DLD1 (cell line): ENCODE measurements around the gene E4F1.

Source experiments
- in situ Hi-C: cut with HindIII; loops from 2 replicates; pipeline ENCODE4 v1.10.0; 2017; ENCODE audit warnings: low sequenced_read_pairs

E4F1 gene

DNA sequence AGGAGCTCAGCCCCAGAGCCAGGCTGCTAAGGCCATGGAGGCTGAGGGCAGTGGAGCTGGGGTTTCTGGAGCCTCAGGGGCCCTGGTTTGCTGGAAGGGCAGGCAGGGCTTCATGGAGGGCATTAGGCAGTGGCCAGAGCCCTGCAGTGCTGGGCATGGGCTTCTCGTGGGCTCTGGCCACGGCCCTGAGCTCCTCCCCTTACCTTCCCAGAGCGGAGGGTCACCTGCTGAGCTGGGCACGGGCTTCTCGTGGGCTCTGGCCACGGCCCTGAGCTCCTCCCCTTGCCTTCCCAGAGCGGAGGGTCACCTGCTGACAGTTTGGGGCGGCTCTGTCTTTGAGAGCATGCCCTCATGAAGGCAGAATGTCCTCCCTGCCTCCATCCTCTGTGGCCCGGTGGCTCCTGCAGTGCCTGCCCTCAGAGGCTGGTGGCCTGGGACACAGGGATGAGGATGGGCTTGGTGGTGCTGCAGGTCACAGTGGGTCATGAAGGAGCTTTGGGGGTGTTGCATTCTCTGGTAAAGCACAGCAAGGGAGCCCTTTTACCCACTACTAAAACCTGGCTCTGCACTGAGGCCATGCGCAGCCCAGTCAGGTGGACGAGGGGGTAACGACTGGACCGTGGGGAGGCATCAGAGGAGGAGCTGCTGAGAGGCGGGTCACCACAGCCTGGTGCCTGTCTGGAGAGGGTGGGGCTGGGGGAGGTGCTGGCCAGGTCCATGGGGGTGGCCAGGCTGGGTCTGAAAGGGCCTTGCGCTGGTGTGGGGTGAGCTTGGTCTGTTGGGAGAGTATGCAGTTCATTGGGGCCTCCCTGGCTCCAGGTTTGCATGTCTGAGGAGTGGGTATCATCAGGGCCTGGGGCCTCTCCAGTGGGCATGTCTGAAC is 47.4 kb downstream of the E4F1 start:
- in situ Hi-C loops: no loop called here

DNA sequence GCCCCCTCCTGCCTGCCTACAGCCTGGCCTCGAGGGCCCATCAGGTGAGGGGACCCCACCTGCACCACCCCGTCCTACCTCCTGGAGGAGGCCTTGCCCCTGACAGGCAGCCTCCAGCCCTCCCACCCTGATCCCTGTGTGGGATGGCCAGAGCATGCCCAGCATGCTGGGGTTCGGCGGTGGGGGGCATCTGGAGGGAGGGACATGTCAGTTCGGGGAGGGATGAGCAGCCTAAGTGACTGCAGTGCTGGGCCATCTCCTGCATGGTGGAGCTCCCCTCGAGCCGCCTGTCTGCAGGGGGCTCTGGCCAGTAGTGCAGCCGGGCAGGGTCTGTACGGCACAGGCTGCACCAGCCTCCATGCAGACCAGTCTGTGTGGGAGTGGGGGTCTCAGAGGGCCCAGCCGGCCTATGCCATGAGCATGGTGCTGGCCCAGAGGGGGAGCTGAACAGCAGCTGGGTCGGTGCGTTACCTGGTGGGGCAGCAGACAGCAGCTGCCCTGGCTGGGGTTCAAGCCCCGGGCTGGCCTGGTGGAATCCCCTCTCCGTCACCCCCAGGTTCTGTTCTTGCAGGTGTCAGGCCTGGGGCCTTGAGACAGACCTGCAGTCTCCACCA is 48.6 kb downstream of the E4F1 start:
- in situ Hi-C loops: no loop called here

DNA sequence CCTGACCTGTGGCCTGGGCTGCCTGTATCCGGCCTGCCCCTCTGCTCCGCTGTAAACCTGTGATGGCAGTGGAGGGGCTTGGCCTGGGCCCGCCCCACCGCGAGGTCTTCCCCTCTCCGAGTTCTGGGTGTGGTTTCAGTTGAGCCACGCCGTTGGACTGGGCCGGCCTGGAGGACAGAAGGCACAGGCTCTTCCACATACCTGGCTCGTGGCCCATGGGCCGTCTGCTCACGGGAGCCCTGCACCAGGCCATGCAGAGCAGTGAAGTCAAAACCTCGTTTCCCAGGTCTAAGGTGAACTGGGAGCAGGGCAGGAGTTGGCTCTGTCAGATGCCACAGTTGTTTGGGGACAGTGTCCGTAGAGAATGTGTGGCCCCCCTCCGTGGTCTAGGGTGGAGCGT is 50.1 kb downstream of the E4F1 start:
- in situ Hi-C loops: no loop called here

DNA sequence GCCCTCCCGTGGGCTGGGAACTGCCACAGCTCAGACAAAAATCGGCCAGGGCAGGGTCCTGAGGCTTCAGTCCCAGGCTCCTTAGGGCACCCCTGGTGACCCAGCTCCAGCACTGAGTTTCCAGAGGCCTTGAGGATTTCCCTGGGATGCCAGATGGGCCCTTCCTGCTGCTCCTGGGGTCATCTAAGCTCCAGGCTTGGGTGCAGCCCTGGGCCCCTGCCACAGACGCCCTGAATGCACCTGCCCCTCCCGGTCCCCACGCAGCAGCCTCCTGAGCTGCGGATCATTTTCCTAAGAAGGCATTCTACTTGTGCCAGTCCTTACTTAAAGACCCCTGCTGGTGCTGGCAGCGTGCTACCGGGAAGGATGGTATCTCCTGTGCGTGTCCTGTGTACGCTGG is 50.5 kb downstream of the E4F1 start:
- in situ Hi-C loops: no loop called here

DNA sequence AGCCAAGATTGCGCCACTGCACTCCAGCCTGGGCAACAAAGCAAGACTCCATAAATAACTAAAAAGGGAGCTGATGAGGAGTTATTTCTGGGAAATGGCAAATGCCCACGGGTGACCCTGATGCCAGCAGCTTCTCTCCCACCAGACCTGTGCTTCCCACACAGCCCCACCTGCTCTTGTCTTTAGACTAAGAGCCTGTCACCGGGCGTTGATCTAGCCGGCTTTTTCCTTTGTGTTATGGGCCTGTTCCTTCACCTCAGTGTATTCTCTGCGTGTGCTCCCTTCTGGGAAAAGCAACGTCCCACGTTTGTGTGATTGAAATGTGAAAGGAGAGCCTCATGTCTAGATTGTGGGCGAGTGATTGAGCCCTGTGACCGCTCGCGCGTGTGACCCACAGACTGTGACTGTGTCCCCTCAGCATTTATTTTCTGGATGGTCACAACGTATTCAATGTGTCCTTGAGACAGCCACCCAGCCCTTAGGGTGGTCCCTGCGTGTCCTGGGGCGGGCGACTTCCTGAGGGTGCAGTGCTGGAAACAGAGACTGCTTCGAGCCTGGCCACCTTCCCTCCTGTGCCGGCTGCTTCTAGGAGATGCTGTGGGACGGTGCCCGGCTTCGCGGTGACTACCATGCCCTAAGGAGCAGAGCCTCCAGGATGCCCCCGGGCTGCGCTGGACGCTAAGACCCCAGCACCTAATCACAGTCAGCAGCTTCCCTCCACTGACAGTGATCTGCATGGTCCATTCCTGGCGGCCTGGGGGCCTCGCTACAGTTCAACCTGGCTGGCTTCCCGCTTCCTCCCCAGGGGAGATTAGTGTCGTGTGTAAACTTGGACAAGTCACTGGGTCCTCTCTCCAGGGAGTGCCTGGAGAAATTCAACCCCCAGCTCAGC is 52.3 kb downstream of the E4F1 start:
- in situ Hi-C loops: no loop called here

DNA sequence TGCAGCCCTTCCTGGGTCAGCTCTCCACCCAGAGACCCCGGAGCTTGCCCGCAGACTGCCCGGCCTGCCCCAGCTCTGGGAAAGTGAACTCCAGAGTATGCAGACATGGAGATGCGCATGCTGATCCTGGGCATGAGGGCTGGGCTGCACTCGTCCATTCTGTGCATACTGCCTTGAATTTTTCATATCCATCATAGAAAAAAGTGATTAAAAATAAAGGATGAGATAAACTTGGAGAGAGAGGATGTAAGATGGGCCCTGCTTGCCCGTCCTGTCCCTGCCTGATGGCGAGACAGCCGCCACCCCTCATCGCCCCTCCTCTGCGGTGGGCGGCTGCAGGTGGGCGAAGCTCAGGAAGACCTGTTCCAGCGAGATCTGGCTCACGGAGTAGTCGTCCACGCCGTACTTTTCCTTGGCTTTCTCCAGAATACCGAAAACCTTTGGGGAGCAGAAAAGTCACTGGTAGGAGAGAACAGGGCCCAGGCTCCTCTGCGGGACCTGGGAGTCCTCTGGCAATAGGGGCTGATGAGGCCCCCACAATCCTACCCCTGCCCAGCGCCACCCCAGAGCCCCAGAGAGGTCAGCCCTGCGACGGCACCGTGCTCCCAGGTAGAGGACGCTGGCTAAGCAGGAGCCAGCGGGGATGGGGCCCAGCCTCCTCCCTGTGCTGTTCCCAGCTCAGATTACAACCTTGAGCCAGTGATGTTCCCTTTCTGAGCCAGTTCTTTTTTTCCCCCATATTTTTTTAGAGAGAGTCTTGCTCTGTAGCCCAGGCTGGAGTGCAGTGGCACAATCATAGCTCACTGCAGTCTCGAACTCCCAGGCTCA is 53.2 kb downstream of the E4F1 start:
- in situ Hi-C loops: no loop called here

DNA sequence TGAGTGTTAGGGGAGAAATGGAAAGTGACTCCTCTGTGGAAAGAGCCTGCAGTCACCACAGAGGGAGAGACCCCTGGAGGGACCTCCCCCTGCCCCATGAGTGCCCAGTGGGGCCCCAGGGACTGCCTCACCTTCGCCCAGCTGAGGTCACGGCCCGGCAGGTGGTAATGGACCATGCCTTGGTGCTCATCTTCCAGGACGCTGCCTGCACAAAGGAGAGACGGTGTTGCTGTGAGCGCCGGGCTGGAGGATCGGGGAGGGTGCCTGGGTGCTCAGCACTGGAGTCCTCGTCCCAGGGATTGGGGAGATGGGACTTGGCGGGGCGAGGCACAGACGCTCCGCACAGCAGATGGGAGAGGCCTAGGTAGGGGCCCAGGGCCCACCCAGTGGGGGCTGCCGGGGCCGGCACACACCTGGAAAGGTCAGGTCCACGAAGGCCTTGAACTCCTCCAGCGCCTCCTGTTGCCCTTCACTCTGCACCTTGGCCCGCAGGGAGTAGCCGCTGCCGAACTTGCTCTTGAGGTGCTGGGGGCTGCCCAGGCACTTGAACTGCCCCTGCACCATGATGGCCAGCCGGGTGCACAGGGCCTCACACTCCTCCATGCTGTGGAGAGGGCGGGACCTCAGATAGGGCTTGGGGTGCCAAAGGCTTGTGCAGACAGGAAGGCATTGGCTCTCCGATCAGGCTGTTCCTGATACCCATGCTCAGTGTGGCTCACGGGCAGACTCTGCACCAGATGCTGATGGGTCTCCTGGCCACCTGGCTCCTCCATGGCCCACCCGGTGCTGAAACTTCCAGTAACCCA is 54.3 kb downstream of the E4F1 start:
- in situ Hi-C loops: no loop called here

DNA sequence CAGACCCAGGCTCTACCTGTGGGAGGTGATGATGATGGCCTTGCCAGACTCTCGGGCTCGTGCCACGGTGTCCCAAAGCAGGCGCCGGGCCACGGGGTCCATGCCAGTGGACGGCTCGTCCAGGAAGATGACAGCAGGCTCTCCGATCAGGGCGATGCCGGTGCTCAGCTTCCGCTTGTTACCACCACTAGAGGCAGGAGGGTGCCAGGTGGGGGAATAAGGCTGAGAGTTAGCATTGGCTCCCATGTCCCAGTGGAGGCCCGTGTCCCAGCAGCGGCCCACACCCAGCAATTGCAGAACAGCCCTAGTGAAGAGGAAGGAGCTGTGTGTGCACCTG is 54.8 kb downstream of the E4F1 start:
- in situ Hi-C loops: no loop called here

DNA sequence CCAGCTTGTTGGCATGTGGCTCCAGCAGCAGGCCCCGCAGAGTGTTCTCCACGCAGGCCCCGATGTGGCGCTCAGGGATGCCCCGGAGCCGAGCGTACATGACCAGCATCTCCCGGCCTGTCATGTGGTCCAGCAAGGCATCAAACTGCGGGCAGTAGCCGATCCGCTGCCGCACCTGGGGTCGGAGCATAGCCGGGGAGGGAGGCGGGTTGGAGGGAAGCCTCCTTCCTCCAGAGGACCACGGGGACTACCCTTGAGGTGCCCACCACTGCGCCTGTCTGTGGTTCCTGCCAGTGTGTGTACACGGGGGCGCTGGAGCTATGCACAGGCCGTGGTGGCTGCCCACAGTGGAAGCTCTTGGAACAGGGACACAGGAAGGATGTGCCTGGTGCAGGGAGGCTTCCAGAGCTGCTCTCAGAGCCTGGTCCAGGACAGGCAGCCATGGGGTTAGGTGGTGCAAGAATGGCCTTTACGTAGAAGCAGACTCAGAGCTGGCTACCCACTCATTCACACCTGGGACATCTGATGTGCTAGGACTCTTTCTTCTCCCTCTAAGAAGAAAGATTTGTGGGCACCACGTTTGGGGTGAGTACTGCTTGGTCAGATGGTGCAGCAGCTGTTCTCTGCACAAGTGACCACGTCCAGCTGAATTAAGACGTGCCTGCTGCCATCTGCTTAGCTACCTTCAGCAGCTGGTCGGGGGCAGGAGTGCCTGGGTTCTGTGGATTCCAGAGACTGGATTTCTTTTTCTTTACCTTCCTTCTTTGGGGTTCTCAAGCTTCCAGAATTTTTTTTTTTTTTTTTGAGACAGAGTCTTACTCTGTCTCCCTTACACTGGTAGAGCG is 55.8 kb downstream of the E4F1 start:
- in situ Hi-C loops: no loop called here

DNA sequence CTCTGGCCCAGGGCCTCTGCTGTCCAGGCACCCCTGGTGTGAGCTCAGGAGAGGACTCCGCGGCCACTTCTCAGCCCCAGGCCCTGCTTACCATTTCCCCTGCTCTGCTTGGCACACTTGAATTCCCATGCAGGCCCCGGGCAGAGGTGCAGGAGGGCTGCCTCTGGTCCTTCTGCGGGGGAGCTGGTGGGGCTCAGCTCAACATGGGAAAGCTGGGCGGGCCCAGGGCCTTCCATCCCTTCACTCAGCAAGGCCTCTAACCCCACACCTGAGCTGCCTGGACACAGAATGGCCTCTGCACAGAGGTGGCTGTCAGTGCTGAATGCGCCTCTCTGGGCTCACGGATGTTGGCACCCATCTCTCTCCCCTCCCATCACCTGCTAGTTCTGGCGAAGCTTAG is 57.1 kb downstream of the E4F1 start:
- in situ Hi-C loops: no loop called here

DNA sequence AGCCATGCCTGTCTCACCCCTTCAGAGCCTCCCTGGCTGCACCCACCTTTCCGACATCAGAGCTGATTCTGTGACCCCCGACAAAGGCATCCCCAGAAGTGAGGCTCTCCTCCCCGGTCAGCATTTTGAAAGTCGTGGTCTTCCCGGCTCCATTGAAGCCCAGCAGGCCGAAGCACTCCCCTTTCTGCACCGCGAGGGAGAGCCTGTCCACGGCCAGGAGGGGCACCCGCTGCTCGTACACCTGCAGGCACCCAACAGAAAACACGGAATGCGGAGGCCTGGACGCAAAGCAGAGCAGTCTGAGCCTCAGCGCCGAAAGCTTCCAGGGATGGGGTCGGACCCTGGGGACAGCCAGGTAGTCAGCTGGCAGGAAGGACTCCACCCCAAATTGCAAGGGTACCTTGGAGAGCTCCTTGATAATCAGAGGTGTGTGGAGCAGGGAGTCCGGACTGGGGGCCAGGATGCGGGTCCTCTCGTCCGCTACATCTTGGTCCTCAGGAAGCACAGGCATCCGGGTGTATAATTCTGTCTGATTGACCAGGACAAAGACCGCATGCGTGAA is 57.7 kb downstream of the E4F1 start:
- in situ Hi-C loops: no loop called here

DNA sequence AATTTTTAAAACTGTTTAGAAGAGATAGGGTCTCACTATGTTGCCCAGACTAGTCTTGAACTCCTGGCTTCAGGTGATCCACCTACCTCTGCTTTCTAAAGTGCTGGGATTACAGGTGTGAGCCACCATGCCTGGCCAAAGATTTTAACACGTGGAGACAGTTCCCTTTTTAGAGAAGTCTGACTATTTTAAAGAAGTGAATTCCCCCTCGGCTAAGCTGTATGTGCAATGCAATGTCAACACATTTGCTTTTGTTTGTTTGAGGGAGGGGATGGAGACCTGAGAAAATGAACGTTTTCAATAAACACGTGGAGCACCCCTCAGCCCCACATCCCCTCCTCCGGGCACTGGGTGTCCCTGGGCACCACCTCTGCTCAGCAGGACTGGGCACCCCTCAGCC is 58.9 kb downstream of the E4F1 start:
- in situ Hi-C loops: no loop called here

DNA sequence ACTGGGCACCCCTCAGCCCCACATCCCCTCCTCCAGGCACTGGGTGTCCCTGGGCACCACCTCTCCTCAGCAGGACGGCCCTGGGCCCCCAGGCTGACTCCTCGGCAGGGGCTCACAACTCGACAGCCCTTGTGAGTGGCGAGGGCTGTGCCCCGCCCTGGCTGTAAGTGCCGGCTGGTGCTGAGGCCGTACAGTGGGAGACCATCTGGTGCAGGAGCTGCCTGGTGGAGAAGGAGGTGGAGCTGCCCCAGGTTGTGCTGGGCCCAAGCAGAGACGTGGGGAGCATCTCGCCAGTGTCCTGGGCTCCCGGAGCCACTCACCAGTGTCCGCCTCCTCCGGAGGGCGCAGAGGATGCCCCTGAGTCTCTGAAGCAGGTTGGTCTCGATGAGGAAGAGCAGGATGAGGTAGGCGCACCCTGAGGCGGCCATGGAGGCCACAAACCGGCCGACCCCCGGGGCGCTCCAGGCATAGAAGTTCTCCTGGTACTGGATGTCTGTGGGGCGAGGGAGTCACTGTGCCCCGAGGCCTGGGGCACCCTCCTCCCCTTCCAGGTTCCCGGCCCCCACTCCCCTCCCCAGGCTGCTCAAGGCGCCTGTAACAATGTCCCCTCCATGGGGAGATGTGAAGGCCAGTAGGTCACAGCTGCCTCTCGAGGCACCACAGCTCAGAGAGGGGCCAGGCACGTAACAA is 59.6 kb downstream of the E4F1 start:
- in situ Hi-C loops: no loop called here

DNA sequence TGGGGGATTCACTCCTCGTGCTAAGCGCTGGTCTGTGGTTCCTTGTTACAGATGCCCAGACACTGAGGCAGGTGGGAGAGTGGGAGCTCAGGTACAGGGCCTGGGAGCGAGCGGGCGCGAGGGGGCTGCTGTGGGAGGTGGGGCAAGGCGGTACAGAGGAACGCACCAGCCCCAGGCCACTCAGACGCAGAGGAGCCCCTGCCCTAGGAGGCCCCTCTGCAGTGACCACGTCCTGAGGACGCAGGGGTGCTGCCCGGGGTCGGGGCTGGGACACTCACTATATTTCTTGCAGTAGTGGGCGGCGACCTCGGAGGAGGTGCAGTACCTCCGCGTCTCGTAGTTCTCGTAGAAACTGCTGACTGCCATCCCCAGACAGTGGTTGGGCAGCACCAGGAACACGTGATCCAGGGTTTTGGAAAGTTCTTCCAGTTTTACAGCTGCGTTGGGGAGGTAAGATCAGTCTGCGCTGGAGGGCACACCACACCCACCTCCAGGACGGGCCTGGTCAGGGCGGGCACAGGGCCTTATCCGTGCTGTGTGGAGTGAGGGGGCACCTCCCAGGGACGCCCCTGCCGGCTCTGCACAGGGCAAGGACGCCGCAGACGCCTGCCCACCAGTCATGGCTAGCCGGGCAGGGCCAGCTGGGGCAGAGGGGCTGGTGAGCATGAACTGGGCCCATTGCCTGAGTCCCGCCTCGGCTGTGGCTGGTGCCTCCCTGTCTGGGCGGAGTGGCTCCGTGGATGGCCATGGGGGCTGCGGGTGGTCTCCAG is 60.8 kb downstream of the E4F1 start:
- in situ Hi-C loops: no loop called here

DNA sequence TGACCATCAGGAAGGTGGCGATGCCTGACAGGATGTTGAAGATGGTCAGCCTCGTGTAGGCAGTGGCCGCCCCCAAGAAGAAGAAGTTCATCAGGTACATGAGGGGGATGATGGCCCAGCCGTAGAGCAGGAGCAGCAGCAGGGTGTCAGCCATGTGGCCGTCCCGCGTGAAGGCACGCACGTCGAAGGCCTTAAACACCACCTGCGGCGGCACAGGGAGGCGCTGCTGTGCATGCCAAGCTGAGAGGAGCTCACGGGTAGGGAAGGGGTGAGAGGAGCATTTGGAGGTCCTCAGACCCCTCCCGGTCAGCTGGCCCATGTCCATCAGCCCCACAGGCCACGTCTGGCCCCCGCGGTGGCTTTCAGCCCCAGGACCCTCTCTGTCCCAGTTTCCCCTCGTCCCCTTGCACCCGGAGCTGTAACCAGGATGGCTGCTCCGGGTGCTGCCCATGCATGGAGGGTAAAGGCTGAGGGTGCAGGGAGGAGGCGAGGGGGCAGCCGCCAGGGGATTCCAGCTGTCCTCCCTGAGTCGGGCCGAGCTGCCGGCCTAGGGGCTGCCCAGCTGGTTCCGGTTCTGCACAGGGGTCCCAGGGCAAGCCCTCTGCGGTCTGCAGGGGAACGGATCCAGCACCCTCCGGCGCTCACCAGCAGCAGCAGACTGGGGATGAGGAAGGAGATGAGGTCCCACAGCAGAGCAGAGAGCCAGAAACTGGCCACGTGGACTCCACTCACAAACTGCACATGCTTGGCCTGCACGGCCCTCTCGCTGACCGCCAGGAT is 61.6 kb downstream of the E4F1 start:
- in situ Hi-C loops: no loop called here
